GM13977 (cell line): Measurements from ENCODE around the gene SMC1B.

Experiments
- DNase-seq: peaks from one replicate; pipeline ENCODE4 v3.0.0; 2012; ENCODE audit warnings: low spot score
- in situ Hi-C: fragments of 300-500 bp; cut with MboI; formaldehyde crosslinking; loops from one replicate; pipeline ENCODE4 v1.12.0; 2022; ENCODE audit warnings: low sequenced_read_pairs, low pct_unique_long_range_greater_than_20kb, mixed read lengths, inconsistent platforms; ENCODE audit not compliant: unreplicated experiment
- TF ChIP-seq, protein P1 (sequence below): IDR thresholded peaks from 2 replicates; pipeline ENCODE4 v1.5.1; 2012; ENCODE audit warnings: mild to moderate bottlenecking, control low read depth; ENCODE audit not compliant: insufficient read depth; ENCODE audit errors: extremely low read depth, missing control alignments

SMC1B gene

DNA sequence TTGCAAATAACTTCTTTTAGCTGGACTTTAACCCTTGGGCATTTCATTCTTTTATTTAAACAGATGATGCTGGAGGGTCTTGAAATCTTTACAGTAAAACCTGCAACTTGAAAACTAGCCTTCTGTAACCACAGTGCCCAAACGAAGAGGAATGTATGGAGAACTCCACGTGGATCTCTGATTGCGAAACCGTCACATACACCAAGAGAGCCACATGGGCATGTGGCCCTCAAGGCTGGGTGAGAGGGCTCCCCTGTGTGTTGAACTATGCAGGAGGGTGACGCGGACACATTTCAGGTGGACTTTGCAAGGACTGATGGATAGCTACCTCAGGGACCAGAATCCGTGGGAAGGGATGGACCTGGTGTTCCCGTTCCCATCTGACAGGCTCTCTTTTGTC, 73.1 kb downstream of the SMC1B start:
- no peak for DNase-seq
- in situ Hi-C loops = no loop called here
- TF ChIP-seq, protein P1, sequence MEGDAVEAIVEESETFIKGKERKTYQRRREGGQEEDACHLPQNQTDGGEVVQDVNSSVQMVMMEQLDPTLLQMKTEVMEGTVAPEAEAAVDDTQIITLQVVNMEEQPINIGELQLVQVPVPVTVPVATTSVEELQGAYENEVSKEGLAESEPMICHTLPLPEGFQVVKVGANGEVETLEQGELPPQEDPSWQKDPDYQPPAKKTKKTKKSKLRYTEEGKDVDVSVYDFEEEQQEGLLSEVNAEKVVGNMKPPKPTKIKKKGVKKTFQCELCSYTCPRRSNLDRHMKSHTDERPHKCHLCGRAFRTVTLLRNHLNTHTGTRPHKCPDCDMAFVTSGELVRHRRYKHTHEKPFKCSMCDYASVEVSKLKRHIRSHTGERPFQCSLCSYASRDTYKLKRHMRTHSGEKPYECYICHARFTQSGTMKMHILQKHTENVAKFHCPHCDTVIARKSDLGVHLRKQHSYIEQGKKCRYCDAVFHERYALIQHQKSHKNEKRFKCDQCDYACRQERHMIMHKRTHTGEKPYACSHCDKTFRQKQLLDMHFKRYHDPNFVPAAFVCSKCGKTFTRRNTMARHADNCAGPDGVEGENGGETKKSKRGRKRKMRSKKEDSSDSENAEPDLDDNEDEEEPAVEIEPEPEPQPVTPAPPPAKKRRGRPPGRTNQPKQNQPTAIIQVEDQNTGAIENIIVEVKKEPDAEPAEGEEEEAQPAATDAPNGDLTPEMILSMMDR = no peak

DNA sequence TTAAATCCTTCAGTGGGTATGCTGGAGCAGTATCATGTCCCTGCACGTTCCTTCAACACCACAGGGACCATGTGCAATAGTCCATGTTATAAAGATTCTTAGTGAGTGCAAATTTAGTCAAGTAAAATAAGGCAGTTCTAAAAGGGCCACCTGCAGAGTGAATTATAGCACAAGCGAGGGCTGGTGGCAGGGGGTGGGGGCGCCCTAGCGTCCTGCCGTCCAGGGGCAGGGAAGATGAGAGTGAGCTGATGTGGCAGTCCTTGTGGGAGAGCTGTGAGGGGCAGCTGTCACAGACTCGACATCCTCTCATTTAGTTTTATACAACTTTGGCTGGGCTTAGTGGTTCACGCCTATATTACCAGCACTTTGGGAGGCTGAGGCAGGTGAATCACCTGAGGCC, 74.6 kb downstream of the SMC1B start:
- no peak for DNase-seq
- in situ Hi-C loops = no loop called here
- TF ChIP-seq, protein P1 = no peak

DNA sequence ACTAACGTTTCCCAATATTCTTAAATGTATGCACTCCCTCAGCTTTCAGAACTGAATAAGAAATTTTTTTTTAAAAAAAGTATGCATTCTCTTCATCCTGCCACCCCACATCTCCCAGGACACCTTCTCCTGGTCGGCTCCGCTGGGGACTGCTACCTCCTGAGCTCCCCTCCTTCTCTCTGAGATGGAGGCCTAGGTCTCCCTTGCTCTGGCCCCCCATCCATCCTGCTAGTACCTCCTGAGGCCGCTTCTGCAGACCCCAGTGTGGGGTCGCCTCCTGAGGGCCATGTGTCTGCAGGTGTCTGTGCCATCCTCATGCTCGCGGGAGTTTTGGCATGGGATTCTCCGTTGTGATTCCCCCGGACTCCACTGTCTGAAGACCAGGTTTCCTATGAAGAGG, 75.9 kb downstream of the SMC1B start:
- TF ChIP-seq, protein P1 = no peak
- no peak for DNase-seq
- in situ Hi-C loops = no loop called here

DNA sequence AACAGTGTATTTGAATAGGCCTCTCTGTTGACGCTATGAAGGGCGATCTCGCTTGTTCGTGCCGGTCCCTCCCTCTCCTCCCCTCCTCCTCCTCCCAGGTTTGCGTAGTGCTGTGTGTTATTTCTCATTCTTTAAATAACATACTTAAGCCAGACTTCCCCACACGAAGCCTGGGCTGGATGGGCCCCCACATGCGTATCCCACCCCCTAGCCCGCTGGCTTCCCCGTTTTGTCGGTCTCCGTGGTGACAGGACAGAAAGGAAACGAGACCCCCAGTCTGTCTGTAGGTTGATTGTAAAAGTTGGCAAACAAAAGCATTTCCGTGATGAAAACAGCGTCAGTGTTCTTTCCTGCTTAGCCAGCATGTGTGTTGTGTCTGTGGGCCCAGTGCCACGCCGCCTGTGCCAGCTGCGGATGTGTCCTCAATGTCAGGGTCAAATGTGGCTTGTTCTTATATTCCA, 76.4 kb downstream of the SMC1B start:
- TF ChIP-seq, protein P1 = no peak
- in situ Hi-C loops = no loop called here
- DNase-seq = no peak

DNA sequence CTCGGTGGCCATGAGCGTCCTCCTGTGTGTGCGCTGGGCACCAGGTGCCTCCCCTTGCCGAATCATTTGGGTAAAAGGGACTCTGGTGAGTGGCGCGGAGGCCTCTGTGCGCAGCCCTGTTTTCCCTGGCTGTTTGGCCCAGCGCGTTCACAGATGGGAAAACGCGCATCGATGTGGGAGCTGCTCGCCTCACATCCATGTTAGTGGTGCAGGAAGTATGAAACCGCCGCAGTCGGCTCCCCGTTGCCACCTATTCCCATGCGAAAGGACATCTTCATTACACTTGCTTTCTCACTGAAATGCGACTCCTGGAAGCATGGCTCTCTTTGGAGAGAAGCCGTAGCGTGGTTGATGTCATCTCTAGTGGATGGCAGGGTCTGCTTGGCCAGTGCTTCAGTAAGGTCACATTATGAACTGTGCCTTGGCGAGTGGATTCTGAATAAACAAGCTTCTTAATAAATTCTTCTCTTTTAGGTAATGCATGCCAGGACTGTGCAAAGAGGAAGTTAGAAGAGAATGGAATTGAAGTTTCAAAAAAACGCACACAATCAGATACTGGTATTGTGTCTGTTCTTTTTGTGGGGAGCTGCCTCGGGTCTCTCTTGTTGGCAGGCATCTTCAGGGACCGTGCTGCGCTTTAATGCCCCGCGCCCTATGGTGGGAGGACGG, 77.4 kb downstream of the SMC1B start:
- DNase-seq = no peak
- in situ Hi-C loops = no loop called here
- TF ChIP-seq, protein P1 = no peak

DNA sequence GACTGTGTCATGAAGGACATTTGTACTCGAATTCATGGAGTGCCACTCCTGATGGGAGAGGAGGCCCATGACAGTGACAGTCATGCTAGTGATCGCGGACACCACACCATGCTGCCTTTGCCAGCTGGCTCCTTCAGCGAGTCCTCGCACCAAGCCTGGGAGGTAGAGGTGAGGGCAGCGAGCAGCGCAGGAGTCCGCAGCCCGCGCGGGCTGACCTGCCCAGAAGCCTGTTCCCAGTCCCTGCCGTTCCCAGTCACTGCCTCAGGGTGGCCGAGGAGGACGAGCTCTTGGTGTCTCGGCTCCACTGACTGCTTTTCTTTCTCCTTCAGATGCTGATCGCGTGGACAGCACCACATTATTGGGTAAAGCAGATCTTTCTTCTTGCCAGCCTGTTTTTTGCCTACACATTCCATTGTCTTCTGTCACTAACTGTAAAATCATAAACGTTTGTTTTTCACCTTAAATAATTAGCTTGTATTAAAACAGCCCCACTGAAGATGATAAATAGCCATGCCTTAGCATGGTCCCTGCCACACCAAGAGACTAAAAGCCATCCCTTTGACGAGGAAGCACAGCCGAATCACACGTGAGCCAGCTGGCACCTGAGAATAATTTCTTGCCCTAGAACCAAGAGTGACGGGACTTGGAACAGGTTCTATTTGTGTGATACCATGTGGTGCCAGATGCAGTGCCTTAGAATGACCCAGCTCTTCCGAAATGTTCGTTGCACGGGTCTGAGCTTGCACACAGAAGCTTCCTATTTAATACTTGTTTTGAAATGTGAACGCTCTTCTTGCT, 78.2 kb downstream of the SMC1B start:
- no peak for DNase-seq
- TF ChIP-seq, protein P1 = no peak
- in situ Hi-C loops = no loop called here
